ENCODE data around the gene CHSY3. TPM values are rescaled to one million over a fixed set of nuclear protein-coding genes. Genes with fewer than 3 reads are reported as not detected.

The CHSY3 gene
- total and polyA plus RNA-seq, 2 experiments from 2014 or later: 0.44 to 3.0 TPM

DNA sequence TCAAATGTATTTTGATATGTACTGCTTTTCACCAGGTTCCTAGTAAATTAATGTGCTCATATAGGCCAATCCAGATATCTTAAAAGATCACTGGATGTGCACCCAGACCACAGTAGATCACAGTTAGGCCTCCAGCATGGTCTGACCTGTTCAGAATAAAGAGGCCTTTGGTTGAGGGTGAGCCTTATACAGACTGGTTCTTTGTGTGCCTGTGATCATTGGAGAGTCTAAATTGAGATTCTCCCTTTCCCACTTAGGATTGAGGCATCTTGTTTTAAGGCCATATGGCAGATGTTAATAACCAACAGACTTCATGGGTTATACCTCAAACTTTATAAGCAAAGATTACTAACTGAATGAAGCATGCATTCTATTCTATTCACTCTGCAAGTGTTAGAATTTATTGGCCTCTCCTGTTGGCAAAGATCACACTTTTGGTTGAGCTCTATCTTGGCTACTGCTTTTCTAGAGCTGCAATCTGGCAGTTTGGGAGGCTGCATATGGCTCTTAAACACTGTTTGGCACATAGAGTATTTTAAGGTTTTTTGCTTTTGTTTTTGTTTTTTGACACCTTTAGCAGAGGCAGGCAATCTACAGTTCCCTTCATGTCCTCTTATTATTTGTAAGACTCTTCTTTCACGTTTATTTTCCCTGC lies 8.5 kb downstream of the CHSY3 start:
- H3K36me3 Mint-ChIP-seq (ENCODE audit: low read depth): no peaks in the 10 kb centered on the region
- H3K27me3 Mint-ChIP-seq (ENCODE audit: insufficient read depth, low read depth, poor library complexity): no peaks in the 10 kb centered on the region
- Histone ChIP-seq H3K9me2 (ENCODE audit: insufficient read depth) (no peaks in the 10 kb centered on the region), H3K36me3 (ENCODE audit: insufficient read depth) (no peaks in the 10 kb centered on the region), H3K4me3 (no peak overlapping the region), H3K27ac (ENCODE audit: low read depth) (no peak overlapping the region), H3K4me1 (ENCODE audit: insufficient read depth) (peaks cover 15% of the 10 kb centered on the region), H3K79me2 (replicated peaks; ENCODE audit: insufficient read depth) (no peaks in the 10 kb centered on the region), H3F3A (replicated peaks; ENCODE audit: low read depth) (no peaks in the 10 kb centered on the region), H3K4me2 (no peak overlapping the region), H4K20me1 (replicated peaks; ENCODE audit: insufficient read depth) (no peaks in the 10 kb centered on the region), H2AFZ (no peak overlapping the region), H3K27me3 (ENCODE audit: insufficient read depth) (peaks cover 4% of the 10 kb centered on the region)
- TF ChIP-seq EZH2 (IDR thresholded peaks at IDR 0.05; ENCODE audit: low read depth, unreplicated experiment): no peak
- no peak for TF ChIP-seq CREB1 (CRISPR knock-in tag; IDR thresholded peaks at IDR 0.05; ENCODE audit: low read depth)
- TF ChIP-seq, protein P1, sequence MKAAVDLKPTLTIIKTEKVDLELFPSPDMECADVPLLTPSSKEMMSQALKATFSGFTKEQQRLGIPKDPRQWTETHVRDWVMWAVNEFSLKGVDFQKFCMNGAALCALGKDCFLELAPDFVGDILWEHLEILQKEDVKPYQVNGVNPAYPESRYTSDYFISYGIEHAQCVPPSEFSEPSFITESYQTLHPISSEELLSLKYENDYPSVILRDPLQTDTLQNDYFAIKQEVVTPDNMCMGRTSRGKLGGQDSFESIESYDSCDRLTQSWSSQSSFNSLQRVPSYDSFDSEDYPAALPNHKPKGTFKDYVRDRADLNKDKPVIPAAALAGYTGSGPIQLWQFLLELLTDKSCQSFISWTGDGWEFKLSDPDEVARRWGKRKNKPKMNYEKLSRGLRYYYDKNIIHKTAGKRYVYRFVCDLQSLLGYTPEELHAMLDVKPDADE (IDR thresholded peaks at IDR 0.05): no peak
- TF ChIP-seq, protein P2, sequence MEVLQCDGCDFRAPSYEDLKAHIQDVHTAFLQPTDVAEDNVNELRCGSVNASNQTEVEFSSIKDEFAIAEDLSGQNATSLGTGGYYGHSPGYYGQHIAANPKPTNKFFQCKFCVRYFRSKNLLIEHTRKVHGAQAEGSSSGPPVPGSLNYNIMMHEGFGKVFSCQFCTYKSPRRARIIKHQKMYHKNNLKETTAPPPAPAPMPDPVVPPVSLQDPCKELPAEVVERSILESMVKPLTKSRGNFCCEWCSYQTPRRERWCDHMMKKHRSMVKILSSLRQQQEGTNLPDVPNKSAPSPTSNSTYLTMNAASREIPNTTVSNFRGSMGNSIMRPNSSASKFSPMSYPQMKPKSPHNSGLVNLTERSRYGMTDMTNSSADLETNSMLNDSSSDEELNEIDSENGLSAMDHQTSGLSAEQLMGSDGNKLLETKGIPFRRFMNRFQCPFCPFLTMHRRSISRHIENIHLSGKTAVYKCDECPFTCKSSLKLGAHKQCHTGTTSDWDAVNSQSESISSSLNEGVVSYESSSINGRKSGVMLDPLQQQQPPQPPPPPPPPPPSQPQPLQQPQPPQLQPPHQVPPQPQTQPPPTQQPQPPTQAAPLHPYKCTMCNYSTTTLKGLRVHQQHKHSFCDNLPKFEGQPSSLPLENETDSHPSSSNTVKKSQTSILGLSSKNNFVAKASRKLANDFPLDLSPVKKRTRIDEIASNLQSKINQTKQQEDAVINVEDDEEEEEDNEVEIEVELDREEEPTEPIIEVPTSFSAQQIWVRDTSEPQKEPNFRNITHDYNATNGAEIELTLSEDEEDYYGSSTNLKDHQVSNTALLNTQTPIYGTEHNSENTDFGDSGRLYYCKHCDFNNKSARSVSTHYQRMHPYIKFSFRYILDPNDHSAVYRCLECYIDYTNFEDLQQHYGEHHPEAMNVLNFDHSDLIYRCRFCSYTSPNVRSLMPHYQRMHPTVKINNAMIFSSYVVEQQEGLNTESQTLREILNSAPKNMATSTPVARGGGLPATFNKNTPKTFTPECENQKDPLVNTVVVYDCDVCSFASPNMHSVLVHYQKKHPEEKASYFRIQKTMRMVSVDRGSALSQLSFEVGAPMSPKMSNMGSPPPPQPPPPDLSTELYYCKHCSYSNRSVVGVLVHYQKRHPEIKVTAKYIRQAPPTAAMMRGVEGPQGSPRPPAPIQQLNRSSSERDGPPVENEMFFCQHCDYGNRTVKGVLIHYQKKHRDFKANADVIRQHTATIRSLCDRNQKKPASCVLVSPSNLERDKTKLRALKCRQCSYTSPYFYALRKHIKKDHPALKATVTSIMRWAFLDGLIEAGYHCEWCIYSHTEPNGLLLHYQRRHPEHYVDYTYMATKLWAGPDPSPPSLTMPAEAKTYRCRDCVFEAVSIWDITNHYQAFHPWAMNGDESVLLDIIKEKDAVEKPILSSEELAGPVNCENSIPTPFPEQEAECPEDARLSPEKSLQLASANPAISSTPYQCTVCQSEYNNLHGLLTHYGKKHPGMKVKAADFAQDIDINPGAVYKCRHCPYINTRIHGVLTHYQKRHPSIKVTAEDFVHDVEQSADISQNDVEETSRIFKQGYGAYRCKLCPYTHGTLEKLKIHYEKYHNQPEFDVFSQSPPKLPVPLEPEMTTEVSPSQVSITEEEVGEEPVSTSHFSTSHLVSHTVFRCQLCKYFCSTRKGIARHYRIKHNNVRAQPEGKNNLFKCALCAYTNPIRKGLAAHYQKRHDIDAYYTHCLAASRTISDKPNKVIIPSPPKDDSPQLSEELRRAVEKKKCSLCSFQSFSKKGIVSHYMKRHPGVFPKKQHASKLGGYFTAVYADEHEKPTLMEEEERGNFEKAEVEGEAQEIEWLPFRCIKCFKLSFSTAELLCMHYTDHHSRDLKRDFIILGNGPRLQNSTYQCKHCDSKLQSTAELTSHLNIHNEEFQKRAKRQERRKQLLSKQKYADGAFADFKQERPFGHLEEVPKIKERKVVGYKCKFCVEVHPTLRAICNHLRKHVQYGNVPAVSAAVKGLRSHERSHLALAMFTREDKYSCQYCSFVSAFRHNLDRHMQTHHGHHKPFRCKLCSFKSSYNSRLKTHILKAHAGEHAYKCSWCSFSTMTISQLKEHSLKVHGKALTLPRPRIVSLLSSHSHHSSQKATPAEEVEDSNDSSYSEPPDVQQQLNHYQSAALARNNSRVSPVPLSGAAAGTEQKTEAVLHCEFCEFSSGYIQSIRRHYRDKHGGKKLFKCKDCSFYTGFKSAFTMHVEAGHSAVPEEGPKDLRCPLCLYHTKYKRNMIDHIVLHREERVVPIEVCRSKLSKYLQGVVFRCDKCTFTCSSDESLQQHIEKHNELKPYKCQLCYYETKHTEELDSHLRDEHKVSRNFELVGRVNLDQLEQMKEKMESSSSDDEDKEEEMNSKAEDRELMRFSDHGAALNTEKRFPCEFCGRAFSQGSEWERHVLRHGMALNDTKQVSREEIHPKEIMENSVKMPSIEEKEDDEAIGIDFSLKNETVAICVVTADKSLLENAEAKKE (CRISPR knock-in tag; IDR thresholded peaks at IDR 0.05): no peak
- no peak for TF ChIP-seq ZNF114 (CRISPR knock-in tag; IDR thresholded peaks at IDR 0.05)
- no peak for TF ChIP-seq ZNF331 (CRISPR knock-in tag; IDR thresholded peaks at IDR 0.05; ENCODE audit: low read depth)
- TF ChIP-seq NANOG (IDR thresholded peaks at IDR 0.05; ENCODE audit: borderline replicate concordance): no peak
- TF ChIP-seq, protein P3, sequence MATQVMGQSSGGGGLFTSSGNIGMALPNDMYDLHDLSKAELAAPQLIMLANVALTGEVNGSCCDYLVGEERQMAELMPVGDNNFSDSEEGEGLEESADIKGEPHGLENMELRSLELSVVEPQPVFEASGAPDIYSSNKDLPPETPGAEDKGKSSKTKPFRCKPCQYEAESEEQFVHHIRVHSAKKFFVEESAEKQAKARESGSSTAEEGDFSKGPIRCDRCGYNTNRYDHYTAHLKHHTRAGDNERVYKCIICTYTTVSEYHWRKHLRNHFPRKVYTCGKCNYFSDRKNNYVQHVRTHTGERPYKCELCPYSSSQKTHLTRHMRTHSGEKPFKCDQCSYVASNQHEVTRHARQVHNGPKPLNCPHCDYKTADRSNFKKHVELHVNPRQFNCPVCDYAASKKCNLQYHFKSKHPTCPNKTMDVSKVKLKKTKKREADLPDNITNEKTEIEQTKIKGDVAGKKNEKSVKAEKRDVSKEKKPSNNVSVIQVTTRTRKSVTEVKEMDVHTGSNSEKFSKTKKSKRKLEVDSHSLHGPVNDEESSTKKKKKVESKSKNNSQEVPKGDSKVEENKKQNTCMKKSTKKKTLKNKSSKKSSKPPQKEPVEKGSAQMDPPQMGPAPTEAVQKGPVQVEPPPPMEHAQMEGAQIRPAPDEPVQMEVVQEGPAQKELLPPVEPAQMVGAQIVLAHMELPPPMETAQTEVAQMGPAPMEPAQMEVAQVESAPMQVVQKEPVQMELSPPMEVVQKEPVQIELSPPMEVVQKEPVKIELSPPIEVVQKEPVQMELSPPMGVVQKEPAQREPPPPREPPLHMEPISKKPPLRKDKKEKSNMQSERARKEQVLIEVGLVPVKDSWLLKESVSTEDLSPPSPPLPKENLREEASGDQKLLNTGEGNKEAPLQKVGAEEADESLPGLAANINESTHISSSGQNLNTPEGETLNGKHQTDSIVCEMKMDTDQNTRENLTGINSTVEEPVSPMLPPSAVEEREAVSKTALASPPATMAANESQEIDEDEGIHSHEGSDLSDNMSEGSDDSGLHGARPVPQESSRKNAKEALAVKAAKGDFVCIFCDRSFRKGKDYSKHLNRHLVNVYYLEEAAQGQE (IDR thresholded peaks at IDR 0.05; ENCODE audit: unreplicated experiment): no peak
- TF ChIP-seq JUNB (IDR thresholded peaks at IDR 0.05; ENCODE audit: unreplicated experiment): no peak
- TF ChIP-seq, protein P4, sequence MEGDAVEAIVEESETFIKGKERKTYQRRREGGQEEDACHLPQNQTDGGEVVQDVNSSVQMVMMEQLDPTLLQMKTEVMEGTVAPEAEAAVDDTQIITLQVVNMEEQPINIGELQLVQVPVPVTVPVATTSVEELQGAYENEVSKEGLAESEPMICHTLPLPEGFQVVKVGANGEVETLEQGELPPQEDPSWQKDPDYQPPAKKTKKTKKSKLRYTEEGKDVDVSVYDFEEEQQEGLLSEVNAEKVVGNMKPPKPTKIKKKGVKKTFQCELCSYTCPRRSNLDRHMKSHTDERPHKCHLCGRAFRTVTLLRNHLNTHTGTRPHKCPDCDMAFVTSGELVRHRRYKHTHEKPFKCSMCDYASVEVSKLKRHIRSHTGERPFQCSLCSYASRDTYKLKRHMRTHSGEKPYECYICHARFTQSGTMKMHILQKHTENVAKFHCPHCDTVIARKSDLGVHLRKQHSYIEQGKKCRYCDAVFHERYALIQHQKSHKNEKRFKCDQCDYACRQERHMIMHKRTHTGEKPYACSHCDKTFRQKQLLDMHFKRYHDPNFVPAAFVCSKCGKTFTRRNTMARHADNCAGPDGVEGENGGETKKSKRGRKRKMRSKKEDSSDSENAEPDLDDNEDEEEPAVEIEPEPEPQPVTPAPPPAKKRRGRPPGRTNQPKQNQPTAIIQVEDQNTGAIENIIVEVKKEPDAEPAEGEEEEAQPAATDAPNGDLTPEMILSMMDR (conservative IDR thresholded peaks at IDR 0.05; ENCODE audit: low read depth in 2 of 2): no peak
- TF ChIP-seq EZH2phosphoT487 (IDR thresholded peaks at IDR 0.05; ENCODE audit: unreplicated experiment): no peak
- TF ChIP-seq STAT1 (IDR thresholded peaks at IDR 0.05; ENCODE audit: unreplicated experiment): no peak
- no peak for TF ChIP-seq POLR2AphosphoS5 (IDR thresholded peaks at IDR 0.05; ENCODE audit: low read depth)
- no peak overlapping the region for H3K4me3 Mint-ChIP-seq
- DNase-seq (ENCODE audit: low spot score) (no peak), ATAC-seq (no peak)
- H3K4me1 Mint-ChIP-seq: peaks cover 12% of the 10 kb centered on the region
- H3K27ac Mint-ChIP-seq: no peak overlapping the region
- no peaks in the 10 kb centered on the region for H3K9me3 Mint-ChIP-seq

All from GM23338 (cell line).